Fibroblast of lung (primary cell): Measurements from ENCODE around the gene DPP10. TPM values are rescaled to one million over a fixed set of nuclear protein-coding genes. Genes with fewer than 3 reads are reported as not detected.

Experiments used
- DNase-seq, 2 donors: peaks; one replicate each; pipeline versions ENCODE4 v3.0.0 to v3.0.0-alpha.2; 2010; ENCODE audit warnings: low read depth in 2 of 2
- H2AFZ ChIP-seq: 2 replicates; pipeline ENCODE4 v1.5.1; 2012; ENCODE audit warnings: low read length, control low read depth, inconsistent platforms
- H3K27ac ChIP-seq: 2 replicates; pipeline ENCODE4 v1.5.1; 2011; ENCODE audit warnings: low read length, control low read depth; ENCODE audit not compliant: insufficient read depth
- H3K27me3 ChIP-seq: 2 replicates; pipeline ENCODE4 v1.5.1; 2011; ENCODE audit warnings: mild to moderate bottlenecking, low read length; ENCODE audit not compliant: control insufficient read depth, insufficient read depth
- H3K36me3 ChIP-seq: 2 replicates; pipeline ENCODE4 v1.5.1; 2011; ENCODE audit warnings: low read length; ENCODE audit not compliant: control insufficient read depth, insufficient read depth
- H3K4me1 ChIP-seq: 2 replicates; pipeline ENCODE4 v1.5.1; 2011; ENCODE audit warnings: low read length; ENCODE audit not compliant: control insufficient read depth, insufficient read depth; ENCODE audit errors: extremely low read depth
- H3K4me2 ChIP-seq: 2 replicates; pipeline ENCODE4 v1.5.1; 2011; ENCODE audit warnings: low read length, control low read depth; ENCODE audit not compliant: insufficient read depth; ENCODE audit errors: extremely low read depth
- H3K4me3 ChIP-seq, 4 experiments: fragments of 200-600 bp in 1 of 4; sonication (generic) in 1 of 4; replicated peaks in 1 of 4; 2 replicates each; pipeline ENCODE4 v1.5.1; 2011 to 2016; ENCODE audit warnings: low read length in 4 of 4, low read depth in 3 of 4, mild to moderate bottlenecking in 3 of 4, control low read depth in 2 of 4, inconsistent platforms in 1 of 4, mixed read lengths in 1 of 4; ENCODE audit not compliant: insufficient read depth in 1 of 4; ENCODE audit errors: control extremely low read depth in 1 of 4
- H3K79me2 ChIP-seq: 2 replicates; pipeline ENCODE4 v1.5.1; 2012; ENCODE audit warnings: mild to moderate bottlenecking, low read length, inconsistent platforms; ENCODE audit not compliant: control insufficient read depth, insufficient read depth
- H3K9ac ChIP-seq: 2 replicates; pipeline ENCODE4 v1.5.1; 2011; ENCODE audit warnings: mild to moderate bottlenecking, low read length, control low read depth; ENCODE audit not compliant: insufficient read depth
- H3K9me3 ChIP-seq: 2 replicates; pipeline ENCODE4 v1.5.1; 2012; ENCODE audit warnings: low read depth, low read length; ENCODE audit not compliant: control insufficient read depth, insufficient read depth
- H4K20me1 ChIP-seq: 2 replicates; pipeline ENCODE4 v1.5.1; 2011; ENCODE audit warnings: low read length; ENCODE audit not compliant: control insufficient read depth, insufficient read depth; ENCODE audit errors: extremely low read depth
- EZH2 ChIP-seq: IDR thresholded peaks from 2 replicates; pipeline ENCODE4 v1.5.1; 2012; ENCODE audit warnings: low read length, control low read depth, mild to moderate bottlenecking; ENCODE audit errors: missing control alignments
- polyA plus RNA-seq, 2 donors: library from polyadenylated mRNA; depleted of rRNA in 1 of 2; stranded (reverse) in 1 of 2; unstranded in 1 of 2; fragments of >200 nt; gene quantifications; 2 replicates each; pipeline ENCODE4 v1.2.1, GENCODE V29; 2011 to 2012; ENCODE audit warnings: missing spikeins in 1 of 2
- total RNA-seq: library from RNA; depleted of rRNA; stranded (reverse); fragments of >200 nt; gene quantifications from 2 replicates; pipeline ENCODE4 v1.2.1, GENCODE V29; 2014
- TF ChIP-seq, protein P1 (sequence below), 2 donors: IDR thresholded peaks in 1 of 2; conservative IDR thresholded peaks in 1 of 2; 1 replicate in 1 of 2; 2 replicates in 1 of 2; pipeline ENCODE4 v1.5.1; 2011 to 2012; ENCODE audit warnings: low read length in 2 of 2, control low read depth in 1 of 2, inconsistent platforms in 1 of 2, low read depth in 1 of 2, mild to moderate bottlenecking in 1 of 2

Gene DPP10
- total and polyA plus RNA-seq, 2 donors (not counting 1 experiment from before 2014, with no cell fraction given) = not detected

GRCh38 chr2:115171751-115172150, 729.3 kb downstream of the DPP10 start:
- Histone ChIP-seq H3K36me3 (no peaks in the 10 kb centered on the region), H3K27me3 (no peaks in the 10 kb centered on the region), H2AFZ (no peak overlapping the region), H4K20me1 (no peaks in the 10 kb centered on the region), H3K4me3 (no peak overlapping the region), H3K27ac (no peak overlapping the region), H3K4me1 (no peaks in the 10 kb centered on the region), H3K79me2 (no peaks in the 10 kb centered on the region), H3K4me2 (no peak overlapping the region), H3K9me3 (no peaks in the 10 kb centered on the region), H3K9ac (no peak overlapping the region)
- TF ChIP-seq EZH2 = no peak
- TF ChIP-seq, protein P1, sequence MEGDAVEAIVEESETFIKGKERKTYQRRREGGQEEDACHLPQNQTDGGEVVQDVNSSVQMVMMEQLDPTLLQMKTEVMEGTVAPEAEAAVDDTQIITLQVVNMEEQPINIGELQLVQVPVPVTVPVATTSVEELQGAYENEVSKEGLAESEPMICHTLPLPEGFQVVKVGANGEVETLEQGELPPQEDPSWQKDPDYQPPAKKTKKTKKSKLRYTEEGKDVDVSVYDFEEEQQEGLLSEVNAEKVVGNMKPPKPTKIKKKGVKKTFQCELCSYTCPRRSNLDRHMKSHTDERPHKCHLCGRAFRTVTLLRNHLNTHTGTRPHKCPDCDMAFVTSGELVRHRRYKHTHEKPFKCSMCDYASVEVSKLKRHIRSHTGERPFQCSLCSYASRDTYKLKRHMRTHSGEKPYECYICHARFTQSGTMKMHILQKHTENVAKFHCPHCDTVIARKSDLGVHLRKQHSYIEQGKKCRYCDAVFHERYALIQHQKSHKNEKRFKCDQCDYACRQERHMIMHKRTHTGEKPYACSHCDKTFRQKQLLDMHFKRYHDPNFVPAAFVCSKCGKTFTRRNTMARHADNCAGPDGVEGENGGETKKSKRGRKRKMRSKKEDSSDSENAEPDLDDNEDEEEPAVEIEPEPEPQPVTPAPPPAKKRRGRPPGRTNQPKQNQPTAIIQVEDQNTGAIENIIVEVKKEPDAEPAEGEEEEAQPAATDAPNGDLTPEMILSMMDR (conservative IDR thresholded peaks at IDR 0.05 in 1 of 2, IDR thresholded peaks at IDR 0.05 in 1 of 2; ENCODE audit: low read depth in 1 of 2, low read length in 2 of 2) = no peak
- DNase-seq = no peak

DNA sequence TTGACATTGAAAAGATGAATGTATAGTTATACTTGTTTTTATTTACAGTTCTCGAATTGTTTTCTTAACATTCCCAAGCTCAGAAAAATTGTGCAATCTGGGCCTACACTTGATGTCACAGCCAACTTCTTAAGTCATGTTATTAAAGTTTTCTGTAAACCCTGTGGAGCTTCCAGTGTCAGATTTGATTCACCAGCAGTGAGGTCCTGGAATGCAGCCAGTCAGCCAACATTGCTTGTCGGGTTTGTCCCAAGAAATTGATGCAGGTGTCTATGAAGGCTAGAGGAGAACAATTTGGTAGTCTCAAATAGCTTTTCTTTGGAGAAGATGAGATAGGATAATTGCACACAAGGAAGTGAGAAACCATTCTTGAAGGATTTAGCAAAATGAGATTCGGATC, 732.2 kb downstream of the DPP10 start:
- no peaks in the 10 kb centered on the region for H3K36me3 ChIP-seq
- H3K27ac ChIP-seq = no peak overlapping the region
- no peak for TF ChIP-seq EZH2
- TF ChIP-seq, protein P1 (conservative IDR thresholded peaks at IDR 0.05 in 1 of 2, IDR thresholded peaks at IDR 0.05 in 1 of 2; ENCODE audit: low read depth in 1 of 2, low read length in 2 of 2) = no peak
- H3K27me3 ChIP-seq = no peaks in the 10 kb centered on the region
- H3K79me2 ChIP-seq = no peaks in the 10 kb centered on the region
- no peak overlapping the region for H3K4me3 ChIP-seq
- H2AFZ ChIP-seq = no peak overlapping the region
- H3K4me2 ChIP-seq = no peak overlapping the region
- H3K4me1 ChIP-seq = no peaks in the 10 kb centered on the region
- no peaks in the 10 kb centered on the region for H4K20me1 ChIP-seq
- DNase-seq = no peak
- no peaks in the 10 kb centered on the region for H3K9me3 ChIP-seq
- H3K9ac ChIP-seq = no peak overlapping the region

DNA sequence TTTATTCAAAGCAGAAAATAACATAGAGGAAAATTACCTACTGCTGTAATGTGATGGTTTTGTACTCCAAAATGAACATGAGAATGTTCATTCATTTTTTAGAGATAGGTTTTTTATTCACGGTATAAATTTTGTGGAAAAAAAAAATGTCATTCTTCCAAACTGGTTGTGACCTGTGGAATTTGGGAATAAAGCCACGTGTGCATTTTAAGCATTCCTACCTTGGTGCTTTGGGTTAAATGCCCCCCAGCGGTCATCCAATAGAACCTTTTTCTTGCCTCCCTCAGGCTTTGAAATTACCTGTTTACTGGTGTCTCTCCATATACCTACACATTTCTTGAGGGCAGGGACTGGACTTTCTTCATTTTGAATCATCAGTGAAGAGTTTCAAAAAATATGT, 740.7 kb downstream of the DPP10 start:
- no peak for TF ChIP-seq EZH2
- TF ChIP-seq, protein P1 (conservative IDR thresholded peaks at IDR 0.05 in 1 of 2, IDR thresholded peaks at IDR 0.05 in 1 of 2; ENCODE audit: low read depth in 1 of 2, low read length in 2 of 2) = no peak
- H3K4me2 ChIP-seq = no peak overlapping the region
- no peak overlapping the region for H3K4me3 ChIP-seq
- no peaks in the 10 kb centered on the region for H3K79me2 ChIP-seq
- no peaks in the 10 kb centered on the region for H3K36me3 ChIP-seq
- H3K27ac ChIP-seq = no peak overlapping the region
- no peaks in the 10 kb centered on the region for H3K27me3 ChIP-seq
- no peaks in the 10 kb centered on the region for H3K4me1 ChIP-seq
- no peaks in the 10 kb centered on the region for H3K9me3 ChIP-seq
- DNase-seq = no peak
- H3K9ac ChIP-seq = no peak overlapping the region
- no peaks in the 10 kb centered on the region for H4K20me1 ChIP-seq
- H2AFZ ChIP-seq = no peak overlapping the region
